Measurements from ENCODE around the gene TSEN2. TPM values are rescaled to one million over a fixed set of nuclear protein-coding genes. Genes with fewer than 3 reads are reported as not detected.
"Not testable (repeated sequence)": the region's sequence is repeated elsewhere in the genome, so short reads cannot be mapped to it uniquely, and the experiment has no call there.

TSEN2 gene
- total RNA-seq, 1 donor from 2014 or later = 21.3 TPM

GRCh38 chr3:12454816-12455121, 29.5 kb upstream of the TSEN2 start:
- Histone ChIP-seq H3K27me3 (no peaks in the 10 kb centered on the region), H3K4me2 (peak overlapping the region; percentile 45), H3K27ac (no peak overlapping the region), H3K9ac (no peak overlapping the region), H2AFZ (replicated peaks) (no peak overlapping the region), H3K36me3 (no peaks in the 10 kb centered on the region), H4K20me1 (ENCODE audit: low read depth) (no peaks in the 10 kb centered on the region), H3K4me1 (peaks cover 8% of the 10 kb centered on the region), H3F3A (ENCODE audit: low read depth) (no peaks in the 10 kb centered on the region), H3K4me3 (no peak overlapping the region), H3K79me2 (ENCODE audit: low read depth) (no peaks in the 10 kb centered on the region), H3K9me3 (ENCODE audit: low read depth) (no peaks in the 10 kb centered on the region)
- Mint-ChIP-seq H3K4me3 (no peak overlapping the region), H3K36me3 (no peaks in the 10 kb centered on the region), H3K9me3 (no peaks in the 10 kb centered on the region), H3K27me3 (ENCODE audit: insufficient read depth, low read depth) (peaks cover 4% of the 10 kb centered on the region), H3K4me1 (peaks cover 9% of the 10 kb centered on the region), H3K27ac (no peak overlapping the region)
- TF ChIP-seq CTCF (IDR thresholded peaks at IDR 0.05) = no peak
- no peak for TF ChIP-seq EZH2phosphoT487 (IDR thresholded peaks at IDR 0.05)
- TF ChIP-seq EZH2 (IDR thresholded peaks at IDR 0.05) = no peak
- no peak for DNase-seq (ENCODE audit: low spot score)

GRCh38 chr3:12455740-12456139, 28.5 kb upstream of the TSEN2 start:
- H3K27me3 Mint-ChIP-seq (ENCODE audit: insufficient read depth, low read depth) = peaks cover 4% of the 10 kb centered on the region
- no peak overlapping the region for H2AFZ ChIP-seq (replicated peaks)
- peaks cover 9% of the 10 kb centered on the region for H3K4me1 Mint-ChIP-seq
- no peak overlapping the region for H3K4me3 ChIP-seq
- H3K9me3 ChIP-seq (ENCODE audit: low read depth) = no peaks in the 10 kb centered on the region
- H3K27ac ChIP-seq = no peak overlapping the region
- H3K9me3 Mint-ChIP-seq = no peaks in the 10 kb centered on the region
- no peak overlapping the region for H3K9ac ChIP-seq
- H3K27ac Mint-ChIP-seq = no peak overlapping the region
- no peak overlapping the region for H3K4me3 Mint-ChIP-seq
- no peaks in the 10 kb centered on the region for H3K36me3 Mint-ChIP-seq
- H4K20me1 ChIP-seq (ENCODE audit: low read depth) = no peaks in the 10 kb centered on the region
- H3K79me2 ChIP-seq (ENCODE audit: low read depth) = no peaks in the 10 kb centered on the region
- H3K4me1 ChIP-seq = peaks cover 8% of the 10 kb centered on the region
- H3K4me2 ChIP-seq = no peak overlapping the region
- no peak for DNase-seq (ENCODE audit: low spot score)
- no peaks in the 10 kb centered on the region for H3K36me3 ChIP-seq
- TF ChIP-seq EZH2 (IDR thresholded peaks at IDR 0.05) (no peak), EZH2phosphoT487 (IDR thresholded peaks at IDR 0.05) (no peak), CTCF (IDR thresholded peaks at IDR 0.05) (no peak)
- H3K27me3 ChIP-seq = no peaks in the 10 kb centered on the region
- H3F3A ChIP-seq (ENCODE audit: low read depth) = no peaks in the 10 kb centered on the region

- no peaks in the 10 kb centered on the region for H3K36me3 ChIP-seq
- H3K27me3 ChIP-seq = no peaks in the 10 kb centered on the region
- Mint-ChIP-seq H3K9me3 (no peaks in the 10 kb centered on the region), H3K27ac (no peak overlapping the region), H3K27me3 (ENCODE audit: insufficient read depth, low read depth) (peaks cover 4% of the 10 kb centered on the region), H3K4me1 (peaks cover 9% of the 10 kb centered on the region), H3K36me3 (no peaks in the 10 kb centered on the region), H3K4me3 (no peak overlapping the region)
- H3F3A ChIP-seq (ENCODE audit: low read depth) = no peaks in the 10 kb centered on the region
- no peak overlapping the region for H3K4me2 ChIP-seq
- no peak overlapping the region for H3K9ac ChIP-seq
- TF ChIP-seq EZH2 (IDR thresholded peaks at IDR 0.05) (no peak), EZH2phosphoT487 (IDR thresholded peaks at IDR 0.05) (no peak), CTCF (IDR thresholded peaks at IDR 0.05) (no peak)
- no peaks in the 10 kb centered on the region for H3K79me2 ChIP-seq (ENCODE audit: low read depth)
- no peak overlapping the region for H3K4me3 ChIP-seq
- DNase-seq (ENCODE audit: low spot score) = no peak
- no peak overlapping the region for H3K27ac ChIP-seq
- no peak overlapping the region for H2AFZ ChIP-seq (replicated peaks)
- no peaks in the 10 kb centered on the region for H3K9me3 ChIP-seq (ENCODE audit: low read depth)
- no peaks in the 10 kb centered on the region for H4K20me1 ChIP-seq (ENCODE audit: low read depth)
- peaks cover 8% of the 10 kb centered on the region for H3K4me1 ChIP-seq
Observed at GRCh38 chr3:12456441-12456840, 27.8 kb upstream of the TSEN2 start.

- H3K27ac ChIP-seq; DNase-seq (ENCODE audit: low spot score); H3K27ac Mint-ChIP-seq; H2AFZ ChIP-seq (replicated peaks); H3K4me3 ChIP-seq; H3K36me3 Mint-ChIP-seq; H3K79me2 ChIP-seq (ENCODE audit: low read depth); H3K9me3 ChIP-seq (ENCODE audit: low read depth); H3K4me1 Mint-ChIP-seq; H3K27me3 Mint-ChIP-seq (ENCODE audit: insufficient read depth, low read depth); H3K9me3 Mint-ChIP-seq; H3K36me3 ChIP-seq; H4K20me1 ChIP-seq (ENCODE audit: low read depth); H3K4me2 ChIP-seq; H3F3A ChIP-seq (ENCODE audit: low read depth); H3K27me3 ChIP-seq; H3K4me1 ChIP-seq; H3K9ac ChIP-seq; H3K4me3 Mint-ChIP-seq: not testable (repeated sequence)
Observed at GRCh38 chr3:12457380-12457779, 26.9 kb upstream of the TSEN2 start.
